ENCODE measurements around the gene RPLP2. TPM values are rescaled to one million over a fixed set of nuclear protein-coding genes. Genes with fewer than 3 reads are reported as not detected.

The RPLP2 gene
- total and polyA plus RNA-seq, 2 of the 4 experiments (the other 2 are of a cell fraction) = 59.9 to 1,897 TPM

- H4K20me1 ChIP-seq (ENCODE audit: insufficient read depth, low read length) = peaks cover 55% of the 10 kb centered on the region
- H3K36me3 ChIP-seq (ENCODE audit: control insufficient read depth, insufficient read depth, low read length) = peaks cover 16% of the 10 kb centered on the region
- H3K4me2 ChIP-seq (ENCODE audit: low read depth, low read length) = peak within 1 kb of the TSS; percentile 90
- in situ Hi-C loops (cut with MboI; ENCODE audit: low sequenced_read_pairs) = no loop called here
- peaks cover 11 to 48% of the 10 kb centered on the region in 2 experiments for H3K79me1 ChIP-seq (ENCODE audit: low read depth in 1 of 2, low read length in 2 of 2)
- dilution Hi-C loops (cut with HindIII; ENCODE audit: low sequenced_read_pairs, unreplicated experiment) = no loop called here
- H3K23ac ChIP-seq (ENCODE audit: low read depth, low read length) = peak within 1 kb of the TSS; percentile 96
- peak; percentile 45 for DNase-seq
- no TSS peak for BruUV-seq (replicated peaks)
- H3K9ac ChIP-seq (ENCODE audit: low read depth, low read length) = peak within 1 kb of the TSS; percentile 94
- peak within 1 kb of the TSS; percentile 100 for H2AK9ac ChIP-seq (replicated peaks; ENCODE audit: low read depth, low read length, poor library complexity)
- H3K9me3 ChIP-seq (ENCODE audit: control insufficient read depth, insufficient read depth, low read length) = no peaks in the 10 kb centered on the region
- intact Hi-C loops (cut with micrococcal nuclease) = no loop called here
- H4K91ac ChIP-seq (ENCODE audit: insufficient read depth, low read depth, low read length) = peak within 1 kb of the TSS; percentile 87
- POLR2A ChIA-PET (ENCODE audit: unreplicated experiment) = interaction anchor here (1.4 kb wide), 2 partner anchors 10 to 13 kb away, joined by 3 to 8 read pairs; partner anchors contain the start of genes PNPLA2 and TSPAN4
- CTCF ChIA-PET = no interaction called here
- H3K18ac ChIP-seq (ENCODE audit: low read depth, low read length) = peak within 1 kb of the TSS; percentile 43
- peak; percentile 65 for ATAC-seq (ENCODE audit: low read depth)
- H2BK15ac ChIP-seq (ENCODE audit: low read depth, low read length) = peak within 1 kb of the TSS; percentile 34; the same call in 1 of the 3 replicates
- H3K4me3 ChIP-seq (ENCODE audit: insufficient read depth, low read depth, low read length) = peak within 1 kb of the TSS; percentile 84
- H3K27ac ChIP-seq (ENCODE audit: insufficient read depth, low read length) = peak within 1 kb of the TSS; percentile 93
- peak within 1 kb of the TSS; percentile 93 for H2BK5ac ChIP-seq (ENCODE audit: low read depth, low read length, poor library complexity, severe bottlenecking)
- H3K27me3 ChIP-seq (ENCODE audit: control insufficient read depth, insufficient read depth, low read length) = peaks cover under 1% of the 10 kb centered on the region; the same call in 1 of the 2 replicates
- peaks cover 21% of the 10 kb centered on the region for H3K9me1 ChIP-seq (ENCODE audit: insufficient read depth, low read length)
- H2AK5ac ChIP-seq (ENCODE audit: low read depth, low read length) = peak within 1 kb of the TSS; percentile 99
- peak within 1 kb of the TSS; percentile 99 for H3K14ac ChIP-seq (replicated peaks; ENCODE audit: low read depth, low read length)
- peak within 1 kb of the TSS; percentile 98 for H3K4ac ChIP-seq (ENCODE audit: low read depth, low read length)
- TF ChIP-seq MAZ (IDR thresholded peaks at IDR 0.05; ENCODE audit: borderline replicate concordance, low read depth, low read length) (peak; percentile 56; the same call in 1 of the 2 replicates), MAFK (IDR thresholded peaks at IDR 0.05; ENCODE audit: low read depth, low read length) (no peak)
- H3K56ac ChIP-seq (ENCODE audit: extremely low read depth, insufficient read depth, low read length) = peak within 1 kb of the TSS; percentile 78
- H4K8ac ChIP-seq (ENCODE audit: low read depth in 2 of 2, low read length in 2 of 2) = peak within 1 kb of the TSS; percentile 59 to 93
- 0% methylated on average over 11 of the region's 67 CpGs; no CpG with 5 or more reads in 1 of the 2 experiments for WGBS, 2 experiments (ENCODE audit: extremely low coverage in 2 of 2, insufficient read length in 1 of 2)
- H2AFZ ChIP-seq (replicated peaks; ENCODE audit: low read length, poor library complexity) = peak within 1 kb of the TSS; percentile 89
- H3K4me1 ChIP-seq (ENCODE audit: control insufficient read depth, insufficient read depth, low read length) = peaks cover 38% of the 10 kb centered on the region
- H4K5ac ChIP-seq (ENCODE audit: low read depth, low read length) = peak within 1 kb of the TSS; percentile 49
- H2BK120ac ChIP-seq (ENCODE audit: low read depth, low read length) = peak within 1 kb of the TSS; percentile 80
- 0 out of 2 replicates have a peak within 1 kb of the TSS, but pooled peaks have one; percentile 70 for H2BK20ac ChIP-seq (ENCODE audit: low read depth, low read length)
Observed at GRCh38 chr11:832529-833113, 22.9 kb downstream of the RPLP2 start, which contains the start of gene CD151. TSS of gene CD151 (plus strand) at chr11:832952. CDS start at chr11:836070, 3,118 bp downstream.
